ENCODE results near the gene CREB1.
"Not testable (repeated sequence)": the region's sequence is repeated elsewhere in the genome, so short reads cannot be mapped to it uniquely, and the experiment has no call there.

CREB1 gene

GRCh38 chr2:207619764-207620203, 90.0 kb downstream of the CREB1 start:
- peak; percentile 18 for DNase-seq

GRCh38 chr2:207621501-207622039, 91.8 kb downstream of the CREB1 start:
- no peak for DNase-seq

DNA sequence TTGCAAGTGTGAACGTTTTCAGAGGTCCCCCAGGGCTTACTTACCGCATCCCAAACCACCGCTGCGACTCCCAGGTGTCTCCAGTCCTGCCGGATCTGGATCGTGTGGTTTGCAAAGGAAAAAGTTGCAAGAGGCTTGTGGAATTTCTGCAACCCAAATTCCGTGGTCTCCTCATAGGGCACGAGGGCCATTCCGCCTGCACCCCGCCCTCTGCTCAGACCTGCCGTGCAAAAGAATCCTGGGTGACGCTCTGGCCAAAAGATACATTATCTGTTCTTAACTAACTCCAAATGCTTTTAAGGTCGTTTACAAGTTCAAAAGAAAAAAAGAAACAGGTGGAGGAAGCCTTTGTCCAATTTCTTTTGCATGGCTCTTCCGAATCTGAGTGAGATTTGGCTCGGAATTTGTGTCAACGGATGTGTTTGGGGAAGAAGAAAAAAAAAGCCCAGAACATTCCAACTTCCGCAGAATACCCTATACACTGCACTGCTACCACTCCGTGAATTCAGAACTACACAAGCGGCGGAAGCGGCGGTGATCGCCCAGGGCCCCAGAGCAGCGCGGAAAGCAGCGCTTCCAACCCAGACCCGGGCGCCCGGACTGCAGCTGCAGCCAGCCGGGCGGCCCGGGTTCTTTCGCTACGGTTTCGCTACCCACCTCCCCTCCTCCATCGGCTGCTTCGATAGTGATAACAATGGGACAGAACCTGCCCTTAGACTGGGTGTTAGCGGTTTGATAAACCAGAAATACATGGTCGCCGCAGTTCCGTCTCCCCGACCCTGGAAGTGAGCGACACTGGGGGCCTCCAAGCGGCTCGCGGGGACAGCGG, 94.6 kb downstream of the CREB1 start:
- peak; percentile 56 for DNase-seq

GRCh38 chr2:207625014-207625907, 95.5 kb downstream of the CREB1 start, which contains the start of gene METTL21A:
TSS of gene METTL21A (minus strand) at chr2:207625394. CDS start at chr2:207624375, 1,019 bp downstream.
- DNase-seq = peak; percentile 96

DNA sequence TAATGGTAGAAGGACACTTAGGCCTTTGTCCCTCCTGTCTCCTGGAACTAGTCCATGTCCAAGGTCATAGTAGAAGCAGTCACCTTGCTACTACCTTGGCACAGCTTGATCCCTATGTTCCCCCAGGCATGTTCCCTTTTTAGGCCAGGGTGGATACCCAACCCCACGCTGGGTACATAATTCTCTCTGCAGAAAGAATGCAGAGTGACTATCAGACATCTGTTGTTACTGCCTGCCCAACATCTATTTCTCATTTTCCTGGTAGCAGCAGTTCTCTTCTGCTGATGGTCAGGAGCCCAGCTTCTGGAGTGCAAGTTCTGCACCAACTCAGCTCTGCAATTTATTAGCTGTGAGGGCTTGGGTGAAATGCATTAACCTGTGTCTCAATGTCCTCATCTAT, 99.8 kb downstream of the CREB1 start:
- DNase-seq = no peak

GRCh38 chr2:207630491-207630890, 100.7 kb downstream of the CREB1 start:
- DNase-seq = no peak

GRCh38 chr2:207632575-207633493, 103.1 kb downstream of the CREB1 start:
- DNase-seq = no peak

DNA sequence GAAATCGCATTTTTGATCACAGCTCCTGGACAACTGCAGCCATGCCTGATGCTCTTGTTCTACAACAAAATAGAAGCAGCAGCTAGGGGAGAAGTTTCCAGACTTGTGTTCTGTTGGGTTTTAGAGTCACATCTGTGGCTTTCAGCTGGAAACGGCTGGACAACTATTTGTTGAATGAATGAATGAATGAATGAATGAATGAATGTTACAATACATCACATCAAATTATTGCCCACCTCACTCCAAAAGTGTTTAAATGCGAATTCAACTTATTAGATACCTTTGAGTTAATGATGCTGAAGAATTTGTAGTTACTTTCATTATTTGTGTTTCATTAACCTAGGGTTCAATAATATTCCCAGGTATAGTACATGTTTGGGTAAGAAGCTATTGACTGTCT, 103.9 kb downstream of the CREB1 start:
- no peak for DNase-seq

DNA sequence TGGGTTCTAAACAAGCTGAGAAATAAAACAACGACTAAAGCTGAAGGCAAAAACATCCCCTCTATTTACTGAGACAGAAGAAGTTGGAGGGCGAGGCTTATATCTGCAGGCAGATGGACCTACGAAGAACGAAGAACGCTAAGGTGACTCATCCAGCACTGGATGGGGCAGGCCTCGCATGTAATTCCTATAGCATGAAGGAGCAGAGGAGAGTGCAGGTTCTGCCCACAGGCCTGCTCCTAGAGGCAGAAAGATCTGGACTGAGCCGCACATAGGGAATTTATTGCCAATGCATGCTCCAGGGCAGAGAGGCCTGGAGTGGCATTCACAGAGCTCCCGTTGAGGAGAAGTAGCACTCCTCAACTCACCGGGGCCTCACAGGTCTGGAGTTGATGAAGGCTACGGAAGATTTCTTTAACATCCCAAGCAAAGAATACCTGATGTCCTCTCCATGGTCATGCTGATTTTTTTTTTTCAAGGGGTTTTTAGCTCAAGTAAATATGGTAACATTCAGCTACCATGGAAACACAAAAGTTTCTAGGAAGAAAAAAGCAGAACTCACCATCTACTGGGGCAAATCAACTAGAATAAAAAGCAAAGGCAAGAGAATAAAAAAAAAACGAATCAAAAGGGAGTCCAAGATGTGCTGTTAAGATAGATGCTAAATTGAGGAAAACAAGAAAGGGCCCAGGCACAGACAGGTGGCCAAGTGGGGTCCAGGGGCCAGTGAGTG, 105.9 kb downstream of the CREB1 start:
- no peak for DNase-seq

- DNase-seq = not testable (repeated sequence)
Observed at GRCh38 chr2:207639288-207639687, 109.5 kb downstream of the CREB1 start.

DNA sequence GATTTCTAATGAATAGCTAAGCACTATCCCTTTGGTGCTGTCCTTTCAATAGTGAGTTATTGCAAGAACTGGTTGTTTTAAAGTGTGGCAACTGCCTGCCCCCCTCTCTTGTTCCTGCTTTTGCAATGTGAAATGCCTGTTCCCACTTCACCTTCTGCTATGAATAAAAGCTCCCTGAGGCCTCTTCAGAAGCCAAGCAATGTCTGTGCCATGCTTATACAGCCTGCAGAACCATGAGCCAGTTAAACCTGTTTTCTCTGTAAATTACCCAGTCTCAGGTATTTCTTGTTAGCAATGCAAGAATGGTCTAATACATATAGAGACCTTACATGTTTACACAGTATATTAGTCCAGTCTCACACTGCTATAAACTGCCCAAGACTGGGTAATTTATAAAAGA, 110.4 kb downstream of the CREB1 start:
- no peak for DNase-seq

DNA sequence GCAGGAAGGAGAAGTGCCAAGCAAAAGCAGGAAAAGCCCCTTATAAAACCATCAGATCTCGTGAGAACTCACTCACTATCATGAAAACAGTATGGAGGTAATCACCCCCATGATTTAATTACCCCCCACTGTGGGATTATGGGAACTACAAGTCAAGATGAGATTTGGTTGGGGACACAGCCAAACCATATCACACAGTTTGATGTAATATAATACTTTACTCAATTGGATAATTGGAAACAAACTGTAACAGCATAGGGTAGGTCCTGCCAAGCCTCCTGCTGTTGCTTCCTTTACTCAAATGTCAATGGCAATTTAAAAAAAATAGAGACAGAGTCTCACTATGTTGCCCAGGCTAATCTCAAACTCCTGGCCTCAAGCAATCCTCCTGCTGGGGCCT, 110.9 kb downstream of the CREB1 start:
- DNase-seq = no peak

DNA sequence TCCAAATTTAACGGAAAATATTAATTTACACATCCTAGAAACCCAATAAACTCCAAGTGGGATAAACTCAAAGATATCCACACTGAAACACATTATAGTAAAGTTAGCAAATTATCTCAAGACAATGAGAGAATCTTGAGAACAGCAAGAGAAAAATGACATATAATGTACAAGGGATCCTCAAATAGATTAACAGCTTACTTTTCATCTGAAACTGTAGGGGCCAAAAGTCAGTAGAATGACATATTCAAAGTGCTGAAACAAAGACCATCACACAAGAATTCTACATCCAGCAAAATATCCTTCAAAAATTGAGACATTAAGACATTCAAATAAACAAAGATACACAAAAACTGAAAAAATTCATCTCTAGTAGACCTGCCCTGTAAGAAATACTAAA, 114.1 kb downstream of the CREB1 start:
- DNase-seq = no peak

GRCh38 chr2:207646582-207646981, 116.8 kb downstream of the CREB1 start:
- DNase-seq = not testable (repeated sequence)
